Neutrophil (primary cell): ENCODE data around the gene SVIP.

Experiments
- H3K27ac ChIP-seq: fragments of 200-600 bp; sonication (generic); 2 replicates; pipeline ENCODE4 v1.5.1; 2016; ENCODE audit warnings: mild to moderate bottlenecking, moderate library complexity
- H3K27me3 ChIP-seq: fragments of 200-600 bp; sonication (generic); 2 replicates; pipeline ENCODE4 v1.6.0; 2016; ENCODE audit warnings: mild to moderate bottlenecking
- H3K36me3 ChIP-seq: fragments of 200-600 bp; sonication (generic); 2 replicates; pipeline ENCODE4 v1.5.1; 2017
- H3K4me1 ChIP-seq, 2 experiments: fragments of 200-600 bp in 1 of 2; sonication (generic) in 1 of 2; 1 replicate in 1 of 2; 2 replicates in 1 of 2; pipeline versions ENCODE4 v1.5.1 to v1.6.1; 2013 to 2016; ENCODE audit warnings: low read depth in 1 of 2, low read length in 1 of 2, mild to moderate bottlenecking in 1 of 2, moderate library complexity in 1 of 2; ENCODE audit not compliant: control insufficient read depth in 1 of 2, insufficient read depth in 1 of 2
- H3K4me3 ChIP-seq, 2 experiments: fragments of 200-600 bp in 1 of 2; sonication (generic) in 1 of 2; 1 replicate in 1 of 2; 2 replicates in 1 of 2; pipeline ENCODE4 v1.5.1; 2013 to 2016; ENCODE audit warnings: low read depth in 1 of 2, low read length in 1 of 2, mild to moderate bottlenecking in 1 of 2, moderate library complexity in 1 of 2
- H3K9me3 ChIP-seq: fragments of 200-600 bp; sonication (generic); 2 replicates; pipeline ENCODE4 v1.5.1; 2016
- CTCF ChIP-seq: fragments of 200-600 bp; sonication (generic); IDR thresholded peaks from 2 replicates; pipeline ENCODE4 v1.5.1; 2016; ENCODE audit warnings: antibody characterized with exemption

The SVIP gene

GRCh38 chr11:22797047-22797446, 32.6 kb downstream of the SVIP start:
- no peak for TF ChIP-seq CTCF
- Histone ChIP-seq H3K4me3 (no peak overlapping the region), H3K9me3 (no peaks in the 10 kb centered on the region), H3K27ac (no peak overlapping the region), H3K4me1 (peaks cover 14 to 31% of the 10 kb centered on the region in 2 experiments), H3K36me3 (no peaks in the 10 kb centered on the region), H3K27me3 (peaks cover 21% of the 10 kb centered on the region)

- Histone ChIP-seq H3K36me3 (no peaks in the 10 kb centered on the region), H3K4me1 (peaks cover 23 to 42% of the 10 kb centered on the region in 2 experiments), H3K9me3 (no peaks in the 10 kb centered on the region), H3K27me3 (peaks cover 21% of the 10 kb centered on the region), H3K27ac (no peak overlapping the region), H3K4me3 (no peak overlapping the region)
- TF ChIP-seq CTCF, result no peak
Observed at GRCh38 chr11:22795914-22796313, 33.7 kb downstream of the SVIP start.

GRCh38 chr11:22792497-22792896, 37.1 kb downstream of the SVIP start:
- H3K9me3 ChIP-seq, result no peaks in the 10 kb centered on the region
- no peaks in the 10 kb centered on the region for H3K27me3 ChIP-seq
- H3K4me1 ChIP-seq, result peaks cover 23 to 42% of the 10 kb centered on the region in 2 experiments
- H3K36me3 ChIP-seq, result no peaks in the 10 kb centered on the region
- no peak for TF ChIP-seq CTCF
- peak overlapping the region; percentile 51 for H3K27ac ChIP-seq
- no peak overlapping the region for H3K4me3 ChIP-seq

GRCh38 chr11:22787551-22788162, 41.9 kb downstream of the SVIP start:
- Histone ChIP-seq H3K4me1 (peaks cover 15 to 17% of the 10 kb centered on the region in 2 experiments), H3K36me3 (no peaks in the 10 kb centered on the region), H3K9me3 (no peaks in the 10 kb centered on the region), H3K4me3 (no peak overlapping the region), H3K27ac (no peak overlapping the region), H3K27me3 (no peaks in the 10 kb centered on the region)
- peak; percentile 31 for TF ChIP-seq CTCF

- Histone ChIP-seq H3K36me3 (no peaks in the 10 kb centered on the region), H3K27me3 (no peaks in the 10 kb centered on the region), H3K9me3 (no peaks in the 10 kb centered on the region), H3K4me1 (peaks cover 9 to 11% of the 10 kb centered on the region in 2 experiments), H3K27ac (no peak overlapping the region), H3K4me3 (no peak overlapping the region)
- TF ChIP-seq CTCF, result no peak
Observed at GRCh38 chr11:22787055-22787454, 42.5 kb downstream of the SVIP start.
